Epithelial cell of esophagus (primary cell): ENCODE data around the gene FCRLB.

Source experiments
- DNase-seq: peaks from one replicate; pipeline ENCODE4 v3.0.0; 2010; ENCODE audit warnings: low read depth
- H3K4me3 ChIP-seq: 2 replicates; pipeline ENCODE4 v1.5.1; 2011; ENCODE audit warnings: mild to moderate bottlenecking, low read length, control low read depth
- CTCF ChIP-seq: IDR thresholded peaks from 2 replicates; pipeline ENCODE4 v1.5.1; 2011; ENCODE audit warnings: low read depth, mild to moderate bottlenecking, low read length, control low read depth, inconsistent platforms; ENCODE audit not compliant: insufficient read depth; ENCODE audit errors: missing control alignments

Gene FCRLB

GRCh38 chr1:161707503-161707902 lies 13.8 kb upstream of the FCRLB start:
- TF ChIP-seq CTCF, result no peak
- H3K4me3 ChIP-seq, result no peak overlapping the region
- no peak for DNase-seq

- no peak overlapping the region for H3K4me3 ChIP-seq
Measured at GRCh38 chr1:161709373-161709772, 12.0 kb upstream of the FCRLB start.

GRCh38 chr1:161710560-161710959 lies 10.8 kb upstream of the FCRLB start:
- H3K4me3 ChIP-seq, result no peak overlapping the region
- no peak for TF ChIP-seq CTCF
- no peak for DNase-seq

More at GRCh38 chr1:161709373-161709772, 12.0 kb upstream of the FCRLB start:
- no peak for TF ChIP-seq CTCF
- no peak for DNase-seq

GRCh38 chr1:161718559-161719324 lies 2.6 kb upstream of the FCRLB start:
- no peak for TF ChIP-seq CTCF
- H3K4me3 ChIP-seq, result no peak overlapping the region
- DNase-seq, result no peak

GRCh38 chr1:161719325-161719611 lies 2.1 kb upstream of the FCRLB start:
- no peak overlapping the region for H3K4me3 ChIP-seq
- DNase-seq, result no peak
- TF ChIP-seq CTCF, result no peak

GRCh38 chr1:161720422-161720821 lies 922 bp upstream of the FCRLB start:
- no peak overlapping the region for H3K4me3 ChIP-seq
- no peak for DNase-seq
- no peak for TF ChIP-seq CTCF

GRCh38 chr1:161721738-161722343 lies 497 bp downstream of the FCRLB start:
- TF ChIP-seq CTCF, result no peak
- DNase-seq, result peak; percentile 51
- no peak overlapping the region for H3K4me3 ChIP-seq
